Type B pancreatic cell (in vitro differentiated cells): ENCODE results near the gene RASAL2. TPM values are rescaled to one million over a fixed set of nuclear protein-coding genes. Genes with fewer than 3 reads are reported as not detected.

Experiments
- DNase-seq: peaks from one replicate; pipeline ENCODE4 v3.0.0; 2021; ENCODE audit warnings: mixed read lengths; ENCODE audit not compliant: unreplicated experiment; ENCODE audit errors: extremely low spot score
- H3K27ac Mint-ChIP-seq: 2 replicates; pipeline ENCODE4 v1.8.0; 2021; ENCODE audit warnings: mild to moderate bottlenecking, mixed read lengths
- H3K27me3 Mint-ChIP-seq: 2 replicates; pipeline ENCODE4 v1.8.0; 2021; ENCODE audit warnings: mixed read lengths
- H3K36me3 Mint-ChIP-seq: 2 replicates; pipeline ENCODE4 v1.8.0; 2021; ENCODE audit warnings: mixed read lengths
- H3K4me1 Mint-ChIP-seq: one replicate; pipeline ENCODE4 v1.8.0; 2021; ENCODE audit warnings: mixed read lengths; ENCODE audit not compliant: unreplicated experiment
- H3K4me3 Mint-ChIP-seq: 2 replicates; pipeline ENCODE4 v1.8.0; 2021; ENCODE audit warnings: mild to moderate bottlenecking, mixed read lengths
- H3K9me3 Mint-ChIP-seq: 2 replicates; pipeline ENCODE4 v1.8.0; 2021; ENCODE audit warnings: mixed read lengths
- total RNA-seq: library from RNA; stranded (reverse); gene quantifications from 2 replicates; pipeline ENCODE4 v1.2.1, GENCODE V29; 2021; ENCODE audit warnings: low replicate concordance
- TF ChIP-seq, protein P1 (sequence below): fragments of 200-600 bp; sonication (generic); conservative IDR thresholded peaks from 2 replicates; pipeline ENCODE4 v1.5.0; 2021; ENCODE audit warnings: antibody characterized with exemption, mild to moderate bottlenecking

RASAL2 gene
- total RNA-seq, 1 donor from 2014 or later: 21.8 TPM

DNA sequence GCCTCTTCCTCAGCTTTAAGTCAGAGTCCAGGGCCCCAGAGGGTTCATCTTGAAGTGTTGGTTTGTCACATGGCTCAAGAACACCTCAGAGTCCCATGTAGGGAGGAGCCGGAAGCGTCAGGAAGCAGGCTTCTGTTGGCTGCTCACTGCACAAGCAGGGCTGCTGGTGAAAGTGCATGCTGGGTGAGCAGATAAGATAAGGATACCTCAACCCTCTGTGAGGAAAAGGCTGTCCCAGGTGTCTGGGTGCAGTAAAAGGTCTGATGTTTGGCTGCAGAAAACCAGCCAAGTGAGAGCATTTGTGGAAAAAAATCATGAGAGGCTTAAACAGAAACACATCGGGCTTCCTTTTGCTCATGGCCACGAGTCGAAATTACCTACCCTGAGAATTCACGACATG is 412.8 kb downstream of the RASAL2 start:
- DNase-seq: no peak
- H3K27me3 Mint-ChIP-seq: no peaks in the 10 kb centered on the region
- TF ChIP-seq, protein P1, sequence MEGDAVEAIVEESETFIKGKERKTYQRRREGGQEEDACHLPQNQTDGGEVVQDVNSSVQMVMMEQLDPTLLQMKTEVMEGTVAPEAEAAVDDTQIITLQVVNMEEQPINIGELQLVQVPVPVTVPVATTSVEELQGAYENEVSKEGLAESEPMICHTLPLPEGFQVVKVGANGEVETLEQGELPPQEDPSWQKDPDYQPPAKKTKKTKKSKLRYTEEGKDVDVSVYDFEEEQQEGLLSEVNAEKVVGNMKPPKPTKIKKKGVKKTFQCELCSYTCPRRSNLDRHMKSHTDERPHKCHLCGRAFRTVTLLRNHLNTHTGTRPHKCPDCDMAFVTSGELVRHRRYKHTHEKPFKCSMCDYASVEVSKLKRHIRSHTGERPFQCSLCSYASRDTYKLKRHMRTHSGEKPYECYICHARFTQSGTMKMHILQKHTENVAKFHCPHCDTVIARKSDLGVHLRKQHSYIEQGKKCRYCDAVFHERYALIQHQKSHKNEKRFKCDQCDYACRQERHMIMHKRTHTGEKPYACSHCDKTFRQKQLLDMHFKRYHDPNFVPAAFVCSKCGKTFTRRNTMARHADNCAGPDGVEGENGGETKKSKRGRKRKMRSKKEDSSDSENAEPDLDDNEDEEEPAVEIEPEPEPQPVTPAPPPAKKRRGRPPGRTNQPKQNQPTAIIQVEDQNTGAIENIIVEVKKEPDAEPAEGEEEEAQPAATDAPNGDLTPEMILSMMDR: no peak

DNA sequence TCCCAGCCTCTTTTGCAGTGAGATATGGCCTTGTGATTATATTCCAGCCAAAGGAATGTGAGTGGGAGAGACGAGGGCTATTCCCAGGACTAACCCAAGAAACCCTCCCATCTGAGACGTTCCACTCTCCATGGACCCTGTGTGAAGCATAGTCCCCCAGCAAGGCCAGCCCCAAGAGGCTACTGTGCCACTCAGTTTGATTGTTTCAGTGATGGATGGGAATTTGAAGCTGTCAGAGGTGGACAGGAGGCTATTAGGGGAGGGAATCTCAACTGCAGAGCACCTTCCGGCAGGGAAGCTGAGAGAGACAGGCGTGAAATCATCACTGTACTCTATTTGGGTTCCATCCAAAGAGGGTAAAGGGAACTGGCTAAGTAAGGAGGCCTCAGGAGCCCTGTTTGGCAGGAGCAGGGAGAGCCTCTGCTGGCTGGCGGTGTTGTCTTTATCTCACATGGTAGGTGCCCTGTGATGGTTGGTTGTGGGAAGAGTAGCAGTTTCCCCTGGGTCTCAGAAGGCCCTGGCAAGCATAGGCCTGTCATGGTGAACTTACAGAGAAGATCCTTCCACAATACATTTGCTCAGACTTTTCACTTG is 415.6 kb downstream of the RASAL2 start:
- no peaks in the 10 kb centered on the region for H3K9me3 Mint-ChIP-seq
- no peaks in the 10 kb centered on the region for H3K36me3 Mint-ChIP-seq
- DNase-seq: no peak
- H3K27ac Mint-ChIP-seq: no peak overlapping the region
- H3K4me3 Mint-ChIP-seq: no peak overlapping the region
- H3K27me3 Mint-ChIP-seq: no peaks in the 10 kb centered on the region
- H3K4me1 Mint-ChIP-seq: no peaks in the 10 kb centered on the region
- TF ChIP-seq, protein P1: no peak

More for the DNA sequence above, 412.8 kb downstream of the RASAL2 start:
- Mint-ChIP-seq H3K4me3 (no peak overlapping the region), H3K36me3 (no peaks in the 10 kb centered on the region), H3K27ac (no peak overlapping the region), H3K4me1 (peaks cover 1% of the 10 kb centered on the region), H3K9me3 (no peaks in the 10 kb centered on the region)

DNA sequence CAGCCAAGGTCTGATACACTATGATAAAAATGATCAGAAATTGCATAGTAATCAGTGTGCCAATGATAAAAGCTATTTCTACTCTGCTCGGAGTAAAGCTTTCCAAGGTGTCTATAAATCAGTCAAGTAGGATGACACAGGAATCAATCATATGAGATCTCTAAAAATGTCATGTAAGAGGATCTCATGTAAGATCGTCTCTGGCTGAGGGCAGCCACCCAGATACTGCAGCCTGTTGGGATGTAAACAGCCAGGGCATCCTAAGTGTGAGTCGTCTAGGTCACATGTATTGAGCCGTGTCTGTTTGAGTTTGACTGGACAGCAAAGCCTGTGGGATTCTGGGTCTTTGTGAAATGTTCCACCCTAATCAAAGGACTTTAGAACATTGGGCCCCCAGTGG is 416.3 kb downstream of the RASAL2 start:
- no peak for DNase-seq
- no peaks in the 10 kb centered on the region for H3K4me1 Mint-ChIP-seq
- no peak overlapping the region for H3K4me3 Mint-ChIP-seq
- no peaks in the 10 kb centered on the region for H3K27me3 Mint-ChIP-seq
- TF ChIP-seq, protein P1: no peak
- H3K36me3 Mint-ChIP-seq: no peaks in the 10 kb centered on the region
- no peaks in the 10 kb centered on the region for H3K9me3 Mint-ChIP-seq
- H3K27ac Mint-ChIP-seq: no peak overlapping the region

DNA sequence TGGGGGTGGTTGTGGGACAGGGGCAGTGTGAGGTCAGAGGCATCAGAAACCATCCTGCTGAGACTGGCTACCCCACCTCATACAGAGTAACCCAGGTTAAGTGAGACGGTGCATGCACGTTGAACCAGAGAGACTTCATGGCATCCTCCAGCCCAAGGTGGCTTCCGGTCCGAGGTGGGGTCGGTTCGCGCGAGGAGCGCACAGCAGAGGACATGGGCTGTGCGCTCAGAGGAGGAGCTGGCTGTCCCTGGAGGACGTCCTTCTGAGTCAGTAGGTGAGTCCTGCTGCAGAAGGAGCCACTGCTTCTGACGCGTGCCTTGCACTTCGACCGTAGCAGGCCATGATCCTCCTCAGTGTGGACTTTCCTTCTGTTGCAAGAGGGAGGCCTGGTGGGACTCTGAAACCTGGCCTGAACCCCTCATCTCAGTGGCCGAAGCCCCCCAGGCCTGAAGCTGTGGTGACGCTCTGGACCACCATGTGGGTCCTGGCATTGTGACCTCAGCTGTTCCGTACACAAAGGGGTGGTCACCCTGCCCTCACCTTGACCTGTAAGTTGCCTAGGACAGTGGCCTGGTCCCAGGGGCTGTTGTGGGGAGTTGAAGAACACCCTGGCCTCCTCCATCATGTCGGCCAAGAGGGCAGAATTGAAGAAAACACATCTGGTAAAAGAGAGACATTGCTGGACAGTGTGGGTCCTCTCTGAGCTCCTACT is 418.8 kb downstream of the RASAL2 start, which contains the start of gene TEX35:
TSS of gene TEX35 (plus strand) at position 544 of the 712 bp plus-strand sequence. CDS start at position 624, 80 bp downstream.
- Mint-ChIP-seq H3K4me1 (no peaks in the 10 kb centered on the region), H3K36me3 (no peaks in the 10 kb centered on the region), H3K27me3 (no peaks in the 10 kb centered on the region), H3K9me3 (no peaks in the 10 kb centered on the region), H3K4me3 (no peak within 1 kb of the TSS), H3K27ac (no peak within 1 kb of the TSS)
- TF ChIP-seq, protein P1: no peak
- no peak for DNase-seq

DNA sequence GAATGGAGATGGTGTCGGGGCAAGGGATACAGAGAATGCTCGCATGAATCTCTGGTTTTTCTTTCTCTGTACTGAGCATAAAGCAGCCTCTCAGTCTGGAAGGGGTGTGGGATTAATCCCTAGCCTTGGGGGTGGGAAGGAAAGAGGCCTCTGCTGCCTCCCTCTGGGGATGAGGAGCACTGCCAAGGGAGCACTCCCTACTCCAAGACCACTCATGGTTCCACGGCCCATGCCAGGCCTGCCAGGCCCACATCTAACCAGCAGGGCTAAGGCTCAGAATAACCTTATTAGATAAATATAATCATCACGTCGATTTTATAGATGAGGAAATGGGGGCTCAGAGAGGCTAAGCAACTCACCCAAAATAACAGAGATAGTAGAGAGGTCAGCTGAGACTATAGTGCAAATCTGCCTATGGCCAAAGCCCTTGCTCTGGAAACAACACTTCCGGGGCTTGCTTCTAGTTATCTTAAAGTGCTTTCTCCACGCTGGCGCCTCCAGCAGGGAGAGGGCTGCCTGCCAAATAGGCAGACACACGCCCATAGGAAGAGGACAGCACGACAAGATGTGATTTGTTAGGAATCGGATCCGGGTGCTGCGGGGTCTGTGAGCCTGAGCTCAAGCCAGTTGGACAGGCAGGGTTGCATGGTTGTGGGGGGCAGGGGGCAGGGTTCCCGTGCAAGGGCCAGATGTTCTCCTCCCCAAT is 419.5 kb downstream of the RASAL2 start:
- TF ChIP-seq, protein P1: peak; percentile 32

More for the DNA sequence above, 419.5 kb downstream of the RASAL2 start:
- no peak overlapping the region for H3K4me3 Mint-ChIP-seq
- H3K9me3 Mint-ChIP-seq: no peaks in the 10 kb centered on the region
- no peak overlapping the region for H3K27ac Mint-ChIP-seq
- H3K36me3 Mint-ChIP-seq: no peaks in the 10 kb centered on the region
- H3K27me3 Mint-ChIP-seq: no peaks in the 10 kb centered on the region
- H3K4me1 Mint-ChIP-seq: no peaks in the 10 kb centered on the region
- DNase-seq: no peak
